T-cell (primary cell): ENCODE data around the gene ANO8. TPM values are rescaled to one million over a fixed set of nuclear protein-coding genes. Genes with fewer than 3 reads are reported as not detected.
A peak's percentile ranks its signal among the peaks of the same experiment; 100 is the strongest.

ENCODE experiments used
- ATAC-seq, 4 experiments: fragments of 200-7000 bp in 3 of 4; fragments of 150-1000 bp in 1 of 4; cut with Tn5 transposase; replicated peaks in 1 of 4; 1 replicate in 3 of 4; 2 replicates in 1 of 4; pipeline ENCODE4 v1.10.0; 2021; ENCODE audit warnings: moderate library complexity in 3 of 4, mild to moderate bottlenecking in 2 of 4, moderate number of reproducible peaks in 1 of 4
- CTCF ChIA-PET, 2 donors: fragments of 300-600 bp; sonication (Branson Sonifier 250); formaldehyde crosslinking; loops; one replicate each; lab custom pipeline; 2022; ENCODE audit warnings: antibody characterized with exemption in 2 of 2; lab: Charles Lee
- POLR2A ChIA-PET, 2 donors: fragments of 300-600 bp; sonication (Branson Sonifier 250); formaldehyde crosslinking; loops; one replicate each; lab custom pipeline; 2022; ENCODE audit warnings: antibody characterized with exemption in 2 of 2; lab: Charles Lee
- DNase-seq, 35 experiments: peaks; one replicate each; pipeline versions ENCODE4 v3.0.0 to v3.0.0-alpha.2; 2013 to 2023
- H3K27ac ChIP-seq: one replicate; pipeline ENCODE4 v1.5.1; 2013; ENCODE audit warnings: low read length
- H3K27me3 ChIP-seq, 2 experiments: replicated peaks in 1 of 2; 1 replicate in 1 of 2; 2 replicates in 1 of 2; pipeline versions ENCODE4 v1.6.1 to v1.7.0; 2013; ENCODE audit warnings: low read length in 1 of 2, mixed read lengths in 1 of 2; ENCODE audit not compliant: control insufficient read depth in 2 of 2, insufficient read depth in 2 of 2; ENCODE audit errors: extremely low read depth in 1 of 2
- H3K36me3 ChIP-seq, 2 donors: 1 replicate in 1 of 2; 2 replicates in 1 of 2; pipeline versions ENCODE4 v1.6.1 to v1.7.0; 2013; ENCODE audit warnings: low read length in 1 of 2; ENCODE audit not compliant: control insufficient read depth in 2 of 2, insufficient read depth in 1 of 2; ENCODE audit errors: extremely low read depth in 1 of 2
- H3K4me1 ChIP-seq, 2 experiments: 1 replicate in 1 of 2; 2 replicates in 1 of 2; pipeline versions ENCODE4 v1.6.1 to v1.7.0; 2013; ENCODE audit warnings: low read length in 2 of 2, mixed read lengths in 1 of 2; ENCODE audit not compliant: insufficient read depth in 2 of 2, control insufficient read depth in 1 of 2; ENCODE audit errors: extremely low read depth in 1 of 2
- H3K4me3 ChIP-seq, 2 donors: 1 replicate in 1 of 2; 2 replicates in 1 of 2; pipeline versions ENCODE4 v1.5.1 to v1.7.0; 2013; ENCODE audit warnings: mild to moderate bottlenecking in 2 of 2, low read length in 1 of 2, moderate library complexity in 1 of 2; ENCODE audit not compliant: control insufficient read depth in 1 of 2; ENCODE audit errors: extremely low read depth in 1 of 2
- H3K9me3 ChIP-seq: 2 replicates; pipeline ENCODE4 v1.7.0; 2013
- H3K27ac Mint-ChIP-seq, 2 donors: one replicate each; pipeline ENCODE4 v1.8.0; 2020 to 2021; ENCODE audit warnings: mild to moderate bottlenecking in 2 of 2, mixed read lengths in 2 of 2
- H3K27me3 Mint-ChIP-seq, 2 donors: one replicate each; pipeline ENCODE4 v1.8.0; 2021 to 2022; ENCODE audit warnings: mixed read lengths in 2 of 2
- H3K36me3 Mint-ChIP-seq: one replicate; pipeline ENCODE4 v1.8.0; 2021; ENCODE audit warnings: mixed read lengths
- H3K4me1 Mint-ChIP-seq, 3 donors: one replicate each; pipeline ENCODE4 v1.8.0; 2020 to 2022; ENCODE audit warnings: mixed read lengths in 3 of 3, mild to moderate bottlenecking in 1 of 3
- H3K4me3 Mint-ChIP-seq, 3 donors: one replicate each; pipeline ENCODE4 v1.8.0; 2020 to 2022; ENCODE audit warnings: mild to moderate bottlenecking in 3 of 3, mixed read lengths in 3 of 3, moderate library complexity in 3 of 3
- H3K9me3 Mint-ChIP-seq, 3 donors: one replicate each; pipeline ENCODE4 v1.8.0; 2020 to 2022; ENCODE audit warnings: mixed read lengths in 3 of 3
- WGBS: methylation state at CpG from one replicate; pipeline ENCODE4 v1.1.5; 2013; ENCODE audit warnings: missing lambda C conversion rate; ENCODE audit not compliant: insufficient coverage; 5-methylcytosine and 5-hydroxymethylcytosine counted together
- total RNA-seq, 35 experiments: library from RNA in 6 of 35; stranded (reverse) in 6 of 35; fragments of 120-200 nt in 1 of 35; gene quantifications; one replicate each; pipeline versions ENCODE4 v1.2.1 to v1.2.4 and lab custom pipeline; 2013 to 2026

The ANO8 gene
- total RNA-seq, 5 donors from 2014 or later (not counting 1 experiment from before 2014, with no cell fraction given) = 18.3 to 27.4 (median 24.9) TPM

- Mint-ChIP-seq H3K4me3 (peak within 1 kb of the TSS; percentile 84 to 92 (median 87)), H3K9me3 (no peaks in the 10 kb centered on the region), H3K27ac (peak within 1 kb of the TSS; percentile 94), H3K36me3 (no peaks in the 10 kb centered on the region), H3K4me1 (peaks cover 37 to 44% (median 43%) of the 10 kb centered on the region in 3 donors), H3K27me3 (no peaks in the 10 kb centered on the region)
- peak; percentile 88 to 99 (median 97) for DNase-seq
- under 1% methylated on average over 40 of the region's 41 CpGs for WGBS
- ATAC-seq = peak; percentile 88 to 91 (median 89)
- Histone ChIP-seq H3K27ac (peak within 1 kb of the TSS; percentile 73), H3K4me1 (peaks cover 9 to 52% of the 10 kb centered on the region in 2 experiments), H3K36me3 (peaks cover 0 to 8% of the 10 kb centered on the region in 2 donors), H3K27me3 (no peaks in the 10 kb centered on the region), H3K9me3 (no peaks in the 10 kb centered on the region), H3K4me3 (peak within 1 kb of the TSS; percentile 82 to 85)
- ChIA-PET POLR2A (no interaction called here), CTCF (no interaction called here)
Measured at GRCh38 chr19:17336872-17337674, 2.4 kb upstream of the ANO8 start, which contains the start of gene GTPBP3. Gene GTPBP3 (plus strand): TSS chr19:17337553. CDS start chr19:17337612, 59 bp downstream.

DNA sequence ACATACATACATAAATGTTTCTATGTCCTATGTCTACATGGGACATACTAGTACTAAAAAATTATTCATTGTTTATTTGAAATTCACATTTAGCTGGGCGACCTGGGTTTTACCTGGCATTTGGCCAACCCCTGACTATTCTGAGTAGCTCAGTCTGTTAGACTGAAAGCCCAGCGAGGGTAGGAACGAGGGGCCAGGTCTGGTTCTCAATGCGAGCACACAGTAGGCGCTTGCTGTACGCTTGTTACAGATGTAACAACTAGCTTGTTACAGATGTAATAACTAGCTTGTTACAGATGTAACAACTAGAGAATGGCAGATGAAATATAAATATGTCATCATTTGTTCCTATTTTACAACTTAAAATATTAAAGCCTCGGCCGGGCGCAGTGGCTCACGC is 920 bp upstream of the ANO8 start:
- ChIA-PET POLR2A (interaction anchor here (1.1 kb wide), 2 partner anchors 27 to 258 kb away, joined by 3 read pairs; no protein-coding TSS in a partner anchor), CTCF (no interaction called here)
- no peak overlapping the region for H3K4me3 ChIP-seq
- no peak for ATAC-seq
- Mint-ChIP-seq H3K36me3 (no peaks in the 10 kb centered on the region), H3K27me3 (no peaks in the 10 kb centered on the region), H3K27ac (peak overlapping the region in 1 of 2 donors; percentile 91), H3K4me1 (peaks cover 40 to 47% (median 45%) of the 10 kb centered on the region in 3 donors), H3K9me3 (no peaks in the 10 kb centered on the region), H3K4me3 (peak overlapping the region; percentile 17 to 92 (median 55))
- peaks cover 9 to 52% of the 10 kb centered on the region in 2 experiments for H3K4me1 ChIP-seq
- H3K36me3 ChIP-seq = peaks cover 0 to 4% of the 10 kb centered on the region in 2 donors
- H3K27ac ChIP-seq = no peak overlapping the region
- WGBS = 87% methylated on average over 6 of the region's 10 CpGs
- H3K27me3 ChIP-seq = no peaks in the 10 kb centered on the region
- H3K9me3 ChIP-seq = no peaks in the 10 kb centered on the region
- DNase-seq = no peak

DNA sequence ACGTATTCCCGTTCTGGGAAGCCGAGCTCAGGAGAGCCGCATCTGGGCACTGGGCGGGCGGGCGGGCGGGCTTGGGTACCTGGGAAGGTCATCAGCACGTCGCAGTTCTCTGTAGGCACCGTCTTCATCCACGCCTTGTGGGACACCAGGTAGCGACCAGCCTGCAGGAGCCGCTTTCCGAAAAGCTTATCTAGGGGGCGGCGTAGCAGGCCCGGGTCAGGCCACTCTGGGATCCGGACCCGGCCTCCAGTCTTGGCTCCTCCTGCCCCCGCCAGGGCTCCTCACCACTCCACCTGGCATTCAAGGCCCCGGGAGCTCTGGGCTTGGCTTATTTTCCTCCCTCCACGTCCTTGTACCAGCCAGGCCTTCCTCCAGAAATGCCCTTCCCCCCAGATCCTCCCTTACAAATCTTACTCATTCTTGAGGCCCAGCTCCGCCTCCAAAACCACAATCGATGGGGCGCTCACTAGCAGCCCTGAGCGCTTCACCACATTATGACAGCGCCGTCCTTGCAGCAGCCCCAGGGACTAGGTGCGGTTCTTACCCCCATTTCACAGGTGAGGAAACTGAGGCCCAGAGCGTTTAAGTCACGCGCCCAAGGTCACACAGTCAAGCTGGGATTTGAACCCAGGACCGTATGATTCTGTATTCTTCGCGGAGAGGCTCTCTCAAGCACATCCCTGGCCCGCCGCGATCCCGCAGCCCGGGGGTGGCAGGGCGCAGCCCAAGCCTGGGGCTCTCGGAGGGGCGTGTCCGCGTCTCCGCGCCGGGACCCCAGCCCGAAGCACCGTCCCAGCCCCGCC is 843 bp downstream of the ANO8 start:
- no peaks in the 10 kb centered on the region for H3K27me3 Mint-ChIP-seq
- H3K4me1 Mint-ChIP-seq = peaks cover 42 to 52% (median 47%) of the 10 kb centered on the region in 3 donors
- 36% methylated on average over 52 of the region's 52 CpGs for WGBS
- Histone ChIP-seq H3K27me3 (peaks cover 0 to 7% of the 10 kb centered on the region in 2 experiments), H3K4me1 (peaks cover 9 to 67% of the 10 kb centered on the region in 2 experiments), H3K4me3 (peak overlapping the region; percentile 56 to 71), H3K36me3 (peaks cover 0 to 2% of the 10 kb centered on the region in 2 donors), H3K9me3 (no peaks in the 10 kb centered on the region), H3K27ac (peak overlapping the region; percentile 19)
- DNase-seq = peak; percentile 42 to 77 (median 61)
- H3K27ac Mint-ChIP-seq = peak overlapping the region; percentile 75 to 84
- no peaks in the 10 kb centered on the region for H3K36me3 Mint-ChIP-seq
- peak overlapping the region; percentile 84 to 92 (median 86) for H3K4me3 Mint-ChIP-seq
- peak; percentile 14 to 36 (median 30) for ATAC-seq
- POLR2A ChIA-PET = interaction anchor here (0.5 to 0.7 kb wide), 3 partner anchors 9 to 25 kb away, joined by 3 to 4 read pairs (median 3); partner anchors contain the start of gene DDA1 (in 1 of the 2)
- no peaks in the 10 kb centered on the region for H3K9me3 Mint-ChIP-seq
- CTCF ChIA-PET = interaction anchor here (0.5 to 1.5 kb wide), 5 partner anchors 25 to 526 kb away, joined by 3 to 10 read pairs (median 5); partner anchors contain the start of genes ABHD8 (in 1 of the 2), DDA1 (in 1 of the 2) and RPL18A (in 1 of the 2)

DNA sequence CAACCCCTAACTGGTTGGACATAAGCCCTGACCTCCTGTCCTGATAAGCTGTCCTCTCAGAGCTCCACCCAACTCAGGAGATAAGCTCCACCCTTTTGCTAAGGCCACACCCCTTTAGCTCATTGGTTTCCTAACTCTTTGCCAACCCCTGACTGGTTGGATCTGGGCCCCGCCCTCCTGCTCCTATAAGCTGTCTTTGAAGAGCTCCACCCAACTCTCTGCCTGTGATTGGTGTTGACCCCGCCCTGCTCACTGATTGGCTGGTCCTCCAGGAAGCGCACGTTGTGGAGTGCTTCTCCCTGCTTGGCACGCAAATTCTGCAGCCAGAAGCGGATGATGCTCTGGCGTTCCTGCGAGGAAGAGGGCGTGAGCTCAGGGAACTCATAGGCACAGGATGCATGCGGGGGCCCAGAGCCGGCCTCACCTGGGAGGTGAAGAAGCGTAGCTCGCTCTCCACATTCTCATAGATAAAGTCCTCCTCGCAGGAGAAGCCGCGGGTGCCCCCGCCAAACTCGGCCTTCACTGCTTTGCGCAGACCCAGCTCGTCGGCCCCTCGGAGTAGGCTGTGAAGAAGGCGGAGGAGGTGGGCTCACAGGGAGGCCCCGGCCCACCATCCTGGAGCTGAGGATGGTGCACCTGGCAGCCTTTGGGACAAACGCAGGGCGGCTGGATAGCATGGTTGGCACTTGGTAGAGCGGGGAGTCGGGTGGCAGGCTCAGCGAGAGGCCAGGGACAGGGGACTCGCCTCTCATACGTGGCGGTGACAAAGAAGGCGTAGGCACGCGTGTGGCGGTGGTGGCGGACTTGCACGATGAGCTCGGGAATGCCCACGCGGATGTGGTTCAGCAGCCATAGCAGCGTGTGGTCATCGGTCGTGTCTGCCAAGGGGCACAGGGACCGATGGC is 1.7 kb downstream of the ANO8 start:
- Histone ChIP-seq H3K4me3 (no peak overlapping the region), H3K27me3 (peaks cover 0 to 7% of the 10 kb centered on the region in 2 experiments), H3K36me3 (no peaks in the 10 kb centered on the region), H3K27ac (no peak overlapping the region), H3K4me1 (peaks cover 7 to 62% of the 10 kb centered on the region in 2 experiments), H3K9me3 (no peaks in the 10 kb centered on the region)
- Mint-ChIP-seq H3K27me3 (no peaks in the 10 kb centered on the region), H3K36me3 (no peaks in the 10 kb centered on the region), H3K9me3 (no peaks in the 10 kb centered on the region), H3K4me3 (peak overlapping the region; percentile 41 to 92 (median 51)), H3K27ac (peak overlapping the region in 1 of 2 donors; percentile 16), H3K4me1 (peaks cover 40 to 44% (median 42%) of the 10 kb centered on the region in 3 donors)
- DNase-seq (peak in 18 of 35 experiments; percentile 23 to 58 (median 36)), ATAC-seq (no peak)
- ChIA-PET POLR2A (interaction anchor here (0.5 to 0.7 kb wide), 4 partner anchors 10 to 280 kb away, joined by 3 to 4 read pairs (median 4); partner anchors contain the start of gene DDA1 (in 1 of the 2)), CTCF (interaction anchor here (0.6 to 1.5 kb wide), 3 partner anchors 24 to 52 kb away, joined by 3 to 13 read pairs (median 5); partner anchors contain the start of genes ABHD8 (in 1 of the 2) and DDA1 (in 1 of the 2))
- 95% methylated on average over 35 of the region's 45 CpGs for WGBS

DNA sequence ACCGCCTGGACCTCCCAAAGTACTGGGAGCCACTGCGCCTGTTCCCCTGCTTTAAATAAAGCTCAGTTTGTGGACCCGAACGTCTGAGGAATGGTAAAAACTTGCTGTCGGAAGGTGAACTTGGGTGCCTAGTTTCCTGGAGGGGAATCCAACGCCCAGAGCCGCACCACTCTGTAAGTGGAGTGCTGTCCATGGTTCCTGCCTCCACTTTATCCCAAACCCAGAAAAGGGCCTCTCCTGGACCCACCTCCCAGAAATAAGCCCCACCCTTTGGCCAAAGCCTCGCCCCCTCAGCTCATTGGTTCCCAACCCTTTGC is 2.3 kb downstream of the ANO8 start:
- Mint-ChIP-seq H3K27me3 (no peaks in the 10 kb centered on the region), H3K27ac (no peak overlapping the region), H3K4me3 (no peak overlapping the region), H3K4me1 (peaks cover 35 to 43% (median 38%) of the 10 kb centered on the region in 3 donors), H3K36me3 (no peaks in the 10 kb centered on the region), H3K9me3 (no peaks in the 10 kb centered on the region)
- peaks cover 7 to 63% of the 10 kb centered on the region in 2 experiments for H3K4me1 ChIP-seq
- ChIA-PET CTCF (interaction anchor here (0.6 to 1.5 kb wide), 2 partner anchors 29 to 52 kb away, joined by 3 to 13 read pairs; partner anchors contain the start of gene ABHD8 (in 1 of the 2)), POLR2A (no interaction called here)
- no peak overlapping the region for H3K27ac ChIP-seq
- H3K4me3 ChIP-seq = no peak overlapping the region
- H3K9me3 ChIP-seq = no peaks in the 10 kb centered on the region
- H3K36me3 ChIP-seq = no peaks in the 10 kb centered on the region
- ATAC-seq (no peak), DNase-seq (no peak)
- WGBS = 89% methylated on average over 8 of the region's 8 CpGs
- H3K27me3 ChIP-seq = peaks cover 0 to 7% of the 10 kb centered on the region in 2 experiments
